CD8-positive, alpha-beta memory T cell (primary cell): ENCODE data around the gene KDM2B. TPM values are rescaled to one million over a fixed set of nuclear protein-coding genes. Genes with fewer than 3 reads are reported as not detected.
A peak's percentile ranks its signal among the peaks of the same experiment; 100 is the strongest.

Source experiments
- CTCF ChIA-PET: fragments of 350-600 bp; sonication (Branson Sonifier 250); formaldehyde crosslinking; loops from one replicate; lab custom pipeline; 2021; ENCODE audit warnings: antibody characterized with exemption; lab: Charles Lee
- POLR2A ChIA-PET: fragments of 350-600 bp; sonication (Branson Sonifier 250); formaldehyde crosslinking; loops from one replicate; lab custom pipeline; 2021; ENCODE audit warnings: antibody characterized with exemption; lab: Charles Lee
- DNase-seq, 5 donors: peaks; one replicate each; pipeline versions ENCODE4 v3.0.0 to v3.0.0-alpha.2; 2020 to 2022; ENCODE audit warnings: mixed read lengths in 1 of 5
- H3K27ac ChIP-seq: one replicate; pipeline ENCODE4 v1.7.0; 2013; ENCODE audit warnings: low read depth, mild to moderate bottlenecking, low read length, moderate library complexity
- H3K27me3 ChIP-seq: 2 replicates; pipeline ENCODE4 v1.7.0; 2013; ENCODE audit warnings: low read length, mild to moderate bottlenecking; ENCODE audit not compliant: insufficient read depth, poor library complexity, severe bottlenecking
- H3K36me3 ChIP-seq: 2 replicates; pipeline ENCODE4 v1.7.0; 2013; ENCODE audit warnings: mild to moderate bottlenecking, low read length, moderate library complexity; ENCODE audit not compliant: insufficient read depth
- H3K4me1 ChIP-seq: 2 replicates; pipeline ENCODE4 v1.7.0; 2013; ENCODE audit warnings: mild to moderate bottlenecking, low read length, moderate library complexity; ENCODE audit not compliant: insufficient read depth
- H3K4me3 ChIP-seq: 2 replicates; pipeline ENCODE4 v1.7.0; 2013; ENCODE audit warnings: mild to moderate bottlenecking, low read length
- H3K9me3 ChIP-seq: 2 replicates; pipeline ENCODE4 v1.7.0; 2013; ENCODE audit warnings: mild to moderate bottlenecking, low read length
- H3K27ac Mint-ChIP-seq, 8 donors: one replicate each; pipeline ENCODE4 v1.8.0; 2020 to 2021; ENCODE audit warnings: mixed read lengths in 8 of 8, mild to moderate bottlenecking in 6 of 8, inconsistent platforms in 3 of 8, moderate library complexity in 3 of 8
- H3K27me3 Mint-ChIP-seq, 2 donors: one replicate each; pipeline ENCODE4 v1.8.0; 2020 to 2021; ENCODE audit warnings: mixed read lengths in 2 of 2, mild to moderate bottlenecking in 1 of 2, moderate library complexity in 1 of 2
- H3K36me3 Mint-ChIP-seq, 3 donors: one replicate each; pipeline ENCODE4 v1.8.0; 2020 to 2021; ENCODE audit warnings: mixed read lengths in 3 of 3, inconsistent platforms in 1 of 3, mild to moderate bottlenecking in 1 of 3
- H3K4me1 Mint-ChIP-seq, 3 donors: one replicate each; pipeline ENCODE4 v1.8.0; 2020 to 2021; ENCODE audit warnings: mixed read lengths in 3 of 3, inconsistent platforms in 1 of 3, mild to moderate bottlenecking in 1 of 3
- H3K4me3 Mint-ChIP-seq, 7 donors: one replicate each; pipeline ENCODE4 v1.8.0; 2020 to 2021; ENCODE audit warnings: mixed read lengths in 7 of 7, mild to moderate bottlenecking in 6 of 7, moderate library complexity in 4 of 7, inconsistent platforms in 2 of 7
- H3K9me3 Mint-ChIP-seq, 5 donors: one replicate each; pipeline ENCODE4 v1.8.0; 2020 to 2022; ENCODE audit warnings: mixed read lengths in 5 of 5, mild to moderate bottlenecking in 3 of 5, moderate library complexity in 2 of 5, inconsistent platforms in 1 of 5
- polyA plus RNA-seq: library from polyadenylated mRNA; unstranded; fragments of 300-500 nt; fragmentation: Illumina TruSeq; gene quantifications from one replicate; pipeline ENCODE4 v1.2.3, GENCODE V29; 2021
- total RNA-seq, 2 experiments: library from RNA; stranded (reverse); gene quantifications; one replicate each; pipeline ENCODE4 v1.2.3, GENCODE V29; 2021

KDM2B gene
- total and polyA plus RNA-seq, 3 experiments from 2014 or later: 18.3 to 64.0 (median 63.2) TPM

GRCh38 chr12:121399391-121400331, 181.2 kb downstream of the KDM2B start, which contains the start of gene RNF34:
RNF34 (plus strand) TSS chr12:121400118; CDS start chr12:121400213, 95 bp downstream.
- Mint-ChIP-seq H3K27me3 (no peaks in the 10 kb centered on the region), H3K36me3 (peaks cover 0 to 30% (median 6%) of the 10 kb centered on the region in 3 donors), H3K27ac (peak within 1 kb of the TSS; percentile 80 to 99 (median 96)), H3K4me1 (peaks cover 37 to 53% (median 46%) of the 10 kb centered on the region in 3 donors), H3K4me3 (peak within 1 kb of the TSS; percentile 90 to 100 (median 93)), H3K9me3 (no peaks in the 10 kb centered on the region)
- CTCF ChIA-PET: interaction anchor here (1.1 to 2.8 kb wide), 5 partner anchors 7 to 101 kb away, joined by 3 to 15 read pairs (median 5); partner anchors contain the start of gene ANAPC5
- peak; percentile 97 to 98 (median 97) for DNase-seq
- POLR2A ChIA-PET: interaction anchor here (0.7 to 2.7 kb wide), 6 partner anchors 8 to 287 kb away, joined by 3 to 24 read pairs (median 4); partner anchors contain the start of gene ANAPC5
- Histone ChIP-seq H3K27me3 (no peaks in the 10 kb centered on the region), H3K9me3 (no peaks in the 10 kb centered on the region), H3K36me3 (no peaks in the 10 kb centered on the region), H3K27ac (peak within 1 kb of the TSS; percentile 97), H3K4me3 (peak within 1 kb of the TSS; percentile 96), H3K4me1 (peaks cover 28% of the 10 kb centered on the region)

GRCh38 chr12:121398355-121398754, 182.5 kb downstream of the KDM2B start:
- H3K27me3 ChIP-seq: no peaks in the 10 kb centered on the region
- POLR2A ChIA-PET: no interaction called here
- DNase-seq: no peak
- Mint-ChIP-seq H3K36me3 (peaks cover 0 to 19% (median 5%) of the 10 kb centered on the region in 3 donors), H3K4me1 (peaks cover 31 to 40% (median 38%) of the 10 kb centered on the region in 3 donors), H3K9me3 (no peaks in the 10 kb centered on the region), H3K27ac (no peak overlapping the region), H3K27me3 (no peaks in the 10 kb centered on the region), H3K4me3 (peak overlapping the region in 4 of 7 donors; percentile 90 to 99 (median 96))
- H3K9me3 ChIP-seq: no peaks in the 10 kb centered on the region
- H3K27ac ChIP-seq: no peak overlapping the region
- peaks cover 28% of the 10 kb centered on the region for H3K4me1 ChIP-seq
- CTCF ChIA-PET: interaction anchor here (2.7 kb wide), 1 partner anchor 45 kb away, joined by 12 read pairs; no protein-coding TSS in a partner anchor
- H3K36me3 ChIP-seq: no peaks in the 10 kb centered on the region
- H3K4me3 ChIP-seq: no peak overlapping the region

GRCh38 chr12:121397521-121397920, 183.3 kb downstream of the KDM2B start:
- DNase-seq: no peak
- no peaks in the 10 kb centered on the region for H3K27me3 ChIP-seq
- POLR2A ChIA-PET: no interaction called here
- CTCF ChIA-PET: interaction anchor here (0.7 kb wide), 1 partner anchor 50 kb away, joined by 3 read pairs; no protein-coding TSS in a partner anchor
- Mint-ChIP-seq H3K4me1 (peaks cover 25 to 34% (median 33%) of the 10 kb centered on the region in 3 donors), H3K4me3 (peak overlapping the region in 1 of 7 donors; percentile 35), H3K9me3 (no peaks in the 10 kb centered on the region), H3K27ac (no peak overlapping the region), H3K36me3 (peaks cover 0 to 13% (median 4%) of the 10 kb centered on the region in 3 donors), H3K27me3 (no peaks in the 10 kb centered on the region)
- H3K4me1 ChIP-seq: peaks cover 26% of the 10 kb centered on the region
- no peak overlapping the region for H3K27ac ChIP-seq
- H3K9me3 ChIP-seq: no peaks in the 10 kb centered on the region
- H3K4me3 ChIP-seq: no peak overlapping the region
- no peaks in the 10 kb centered on the region for H3K36me3 ChIP-seq

- POLR2A ChIA-PET: interaction anchor here (0.6 to 1.3 kb wide), 3 partner anchors 8 to 56 kb away, joined by 3 to 8 read pairs (median 3); partner anchors contain the start of gene RNF34
- no peaks in the 10 kb centered on the region for H3K36me3 Mint-ChIP-seq
- Histone ChIP-seq H3K27ac (no peak overlapping the region), H3K9me3 (no peaks in the 10 kb centered on the region), H3K4me3 (no peak overlapping the region), H3K27me3 (no peaks in the 10 kb centered on the region), H3K36me3 (no peaks in the 10 kb centered on the region), H3K4me1 (no peaks in the 10 kb centered on the region)
- H3K4me1 Mint-ChIP-seq: peaks cover 9 to 11% (median 11%) of the 10 kb centered on the region in 3 donors
- H3K27me3 Mint-ChIP-seq: no peaks in the 10 kb centered on the region
- H3K9me3 Mint-ChIP-seq: no peaks in the 10 kb centered on the region
- CTCF ChIA-PET: interaction anchor here (1.1 to 1.2 kb wide), 3 partner anchors 8 to 57 kb away, joined by 3 to 5 read pairs (median 4); partner anchors contain the start of gene RNF34
- H3K27ac Mint-ChIP-seq: peak overlapping the region in 2 of 8 donors; percentile 13 to 76
- peak overlapping the region in 3 of 7 donors; percentile 15 to 42 (median 41) for H3K4me3 Mint-ChIP-seq
- no peak for DNase-seq
Observed at GRCh38 chr12:121392325-121392716, 188.5 kb downstream of the KDM2B start.

DNA sequence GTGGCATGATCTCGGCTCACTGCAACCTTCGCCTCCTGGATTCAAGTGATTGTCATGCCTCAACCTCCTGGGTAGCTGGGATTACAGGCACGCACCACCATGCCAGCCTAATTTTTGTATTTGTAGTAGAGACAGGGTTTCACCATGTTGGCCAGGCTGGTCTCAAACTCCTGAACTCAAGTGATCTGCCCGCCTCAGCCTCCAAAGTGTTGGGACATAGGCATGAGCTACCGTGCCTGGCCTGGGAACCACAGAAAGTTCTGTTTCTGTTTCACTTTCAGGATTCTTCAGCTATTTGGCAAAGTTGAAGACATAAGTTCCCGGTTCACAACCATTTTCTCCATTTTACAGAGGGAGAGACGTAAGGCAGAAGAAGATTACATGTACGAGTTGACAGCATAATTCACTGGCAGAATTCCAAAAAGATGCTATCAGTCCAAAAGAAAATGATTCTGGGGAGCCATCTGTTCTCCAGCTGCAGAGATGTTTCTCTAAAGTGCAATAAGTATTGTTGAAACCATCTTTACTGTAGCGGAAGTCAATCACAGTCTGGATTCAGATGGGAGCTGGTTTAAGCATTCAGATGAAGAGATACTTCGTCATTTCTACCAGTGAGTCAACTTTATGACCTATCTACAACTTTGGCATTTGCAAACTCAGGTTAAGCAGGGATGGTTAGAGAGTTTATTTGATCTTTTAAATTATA, 189.1 kb downstream of the KDM2B start:
- H3K4me1 Mint-ChIP-seq: peaks cover 9 to 11% (median 11%) of the 10 kb centered on the region in 3 donors
- H3K36me3 ChIP-seq: no peaks in the 10 kb centered on the region
- H3K4me3 ChIP-seq: peak overlapping the region; percentile 16
- H3K9me3 ChIP-seq: no peaks in the 10 kb centered on the region
- peak overlapping the region in 7 of 8 donors; percentile 1 to 93 (median 37) for H3K27ac Mint-ChIP-seq
- H3K9me3 Mint-ChIP-seq: no peaks in the 10 kb centered on the region
- no peak overlapping the region for H3K27ac ChIP-seq
- H3K27me3 ChIP-seq: no peaks in the 10 kb centered on the region
- no peaks in the 10 kb centered on the region for H3K4me1 ChIP-seq
- no peaks in the 10 kb centered on the region for H3K36me3 Mint-ChIP-seq
- ChIA-PET CTCF (interaction anchor here (0.6 to 1.2 kb wide), 4 partner anchors 9 to 362 kb away, joined by 3 to 5 read pairs (median 4); partner anchors contain the start of gene RNF34), POLR2A (interaction anchor here (0.6 to 1.3 kb wide), 3 partner anchors 9 to 57 kb away, joined by 3 to 8 read pairs (median 3); partner anchors contain the start of gene RNF34)
- H3K4me3 Mint-ChIP-seq: peak overlapping the region; percentile 41 to 67 (median 65)
- peaks cover 0 to 2% of the 10 kb centered on the region in 2 donors for H3K27me3 Mint-ChIP-seq
- no peak for DNase-seq

DNA sequence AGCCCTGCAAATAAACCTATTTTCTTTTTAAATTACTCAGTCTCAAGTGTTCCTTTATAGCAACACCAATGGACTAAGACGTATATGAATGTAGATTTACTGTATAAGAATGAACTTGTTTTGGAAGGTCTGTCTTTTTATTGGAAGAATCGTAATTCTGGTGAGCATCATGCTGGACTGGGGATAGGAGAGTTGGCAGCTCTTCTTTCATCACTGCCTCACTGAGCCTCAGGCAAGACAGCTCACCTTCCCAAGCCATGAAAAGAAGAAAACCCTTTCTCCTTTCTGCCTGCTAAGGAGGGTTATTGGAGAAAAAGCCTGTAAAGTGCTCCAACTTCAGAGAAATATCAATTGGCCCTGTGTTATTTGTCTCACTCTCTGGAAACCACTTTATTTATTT, 190.0 kb downstream of the KDM2B start:
- ChIA-PET CTCF (no interaction called here), POLR2A (no interaction called here)
- H3K27me3 ChIP-seq: no peaks in the 10 kb centered on the region
- DNase-seq: no peak
- H3K4me3 ChIP-seq: no peak overlapping the region
- no peaks in the 10 kb centered on the region for H3K4me1 ChIP-seq
- Mint-ChIP-seq H3K4me3 (no peak overlapping the region), H3K27me3 (peaks cover 0 to 2% of the 10 kb centered on the region in 2 donors), H3K27ac (peak overlapping the region in 1 of 8 donors; percentile 65), H3K4me1 (peaks cover 9 to 11% (median 11%) of the 10 kb centered on the region in 3 donors), H3K36me3 (no peaks in the 10 kb centered on the region), H3K9me3 (no peaks in the 10 kb centered on the region)
- no peaks in the 10 kb centered on the region for H3K9me3 ChIP-seq
- H3K36me3 ChIP-seq: no peaks in the 10 kb centered on the region
- H3K27ac ChIP-seq: no peak overlapping the region

DNA sequence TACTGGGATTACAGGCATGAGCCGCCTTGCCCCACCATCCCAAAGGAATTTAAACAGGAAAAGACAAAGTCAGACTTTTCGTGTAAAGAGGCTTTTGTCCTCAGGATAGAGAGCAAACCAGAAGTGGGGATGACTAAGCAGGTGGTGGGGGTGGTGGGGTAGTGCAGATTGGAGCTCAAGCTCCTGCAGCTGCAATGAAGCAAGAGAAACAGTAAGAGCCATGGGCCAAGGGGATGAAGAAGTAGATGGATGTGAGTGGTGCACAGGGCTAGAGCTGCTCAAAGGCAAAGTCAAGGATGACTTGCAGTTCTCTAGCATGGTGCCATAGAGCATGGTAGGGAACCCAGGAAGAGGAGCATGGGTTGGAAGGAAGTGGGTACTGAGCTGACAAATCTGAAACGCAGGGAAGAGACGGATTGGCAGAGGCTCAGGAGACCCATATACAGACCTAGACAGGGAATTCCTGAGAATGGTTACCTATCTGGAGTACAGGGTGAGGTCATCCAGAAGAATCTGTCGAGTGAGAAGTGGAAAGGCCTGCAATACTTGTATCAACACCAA, 192.3 kb downstream of the KDM2B start:
- Mint-ChIP-seq H3K27ac (no peak overlapping the region), H3K27me3 (peaks cover 0 to 5% of the 10 kb centered on the region in 2 donors), H3K36me3 (no peaks in the 10 kb centered on the region), H3K4me3 (no peak overlapping the region), H3K9me3 (no peaks in the 10 kb centered on the region), H3K4me1 (peaks cover 9 to 11% (median 11%) of the 10 kb centered on the region in 3 donors)
- Histone ChIP-seq H3K36me3 (no peaks in the 10 kb centered on the region), H3K4me1 (no peaks in the 10 kb centered on the region), H3K9me3 (no peaks in the 10 kb centered on the region), H3K4me3 (no peak overlapping the region), H3K27me3 (no peaks in the 10 kb centered on the region), H3K27ac (no peak overlapping the region)
- ChIA-PET CTCF (no interaction called here), POLR2A (no interaction called here)
- no peak for DNase-seq
